Measurements from ENCODE around the gene PLAC9.
"Not testable (repeated sequence)": the region's sequence is repeated elsewhere in the genome, so short reads cannot be mapped to it uniquely, and the experiment has no call there.

Gene PLAC9

DNA sequence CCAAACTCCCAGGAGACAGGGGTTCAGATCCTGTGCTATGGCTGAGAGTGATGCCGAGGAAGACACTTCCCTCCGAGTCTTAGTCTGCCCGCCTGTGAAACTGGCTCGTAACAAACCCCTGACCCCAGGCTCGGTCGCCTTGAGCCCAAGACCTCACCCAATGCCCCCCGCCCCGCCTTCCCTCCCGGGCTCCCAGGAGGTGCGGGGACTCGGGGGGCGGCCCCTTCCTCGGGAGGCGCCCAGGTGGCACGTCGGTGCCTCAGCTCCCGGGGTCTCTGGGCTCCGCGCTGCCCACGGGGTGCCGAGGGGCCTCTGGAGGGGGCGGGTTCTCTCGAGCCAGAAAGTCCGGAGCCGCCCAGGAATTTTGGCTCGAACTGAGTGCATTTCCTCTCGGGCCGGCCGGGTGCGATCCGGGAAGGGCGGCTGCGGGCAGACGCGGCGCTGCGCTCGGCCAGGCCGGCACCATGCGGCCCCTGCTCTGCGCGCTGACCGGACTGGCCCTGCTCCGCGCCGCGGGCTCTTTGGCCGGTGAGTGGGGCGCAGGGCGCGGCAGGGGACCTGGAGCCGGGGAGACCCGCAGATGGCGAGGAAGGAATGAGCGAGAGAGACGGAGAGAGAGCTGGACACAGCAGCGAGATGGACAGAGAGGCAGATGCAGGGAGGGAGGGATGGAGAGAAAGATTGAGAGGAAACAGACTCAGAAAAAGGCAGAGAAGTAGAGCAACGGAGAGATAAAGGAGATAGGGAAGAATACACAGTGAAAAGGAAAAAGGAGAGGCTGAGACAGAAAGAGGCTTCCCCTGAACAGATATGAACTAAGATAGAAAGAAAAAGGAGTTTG lies at the start of gene PLAC9:
Gene PLAC9, plus strand, starts transcription at position 432 of the 841 bp plus-strand sequence. Its CDS starts 33 bp downstream, at position 465.
- peak; percentile 75 for DNase-seq

- DNase-seq: no peak
These were observed 42.4 kb upstream of the PLAC9 start for GRCh38 chr10:80090121-80090520.

DNA sequence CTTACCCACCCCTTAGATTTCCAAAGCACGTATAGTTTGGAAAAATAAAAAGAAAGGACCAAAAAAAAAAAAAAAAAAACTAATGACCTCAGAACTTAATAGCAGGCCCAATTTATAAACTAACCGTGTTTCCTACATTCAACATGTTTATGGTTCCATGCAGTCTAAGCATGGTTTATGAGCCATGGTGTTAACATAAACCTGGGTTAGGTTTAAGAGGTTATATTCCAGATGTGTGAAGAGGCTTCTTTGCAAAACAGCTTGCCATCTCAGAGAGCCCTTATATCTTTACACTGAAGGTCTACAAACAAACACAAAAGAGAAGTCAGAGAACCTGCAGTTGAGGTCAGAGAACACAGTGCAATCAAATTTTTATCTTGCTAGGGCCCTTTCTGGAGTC lies 38.3 kb upstream of the PLAC9 start:
- DNase-seq: no peak

GRCh38 chr10:80098272-80098671 lies 34.3 kb upstream of the PLAC9 start:
- not testable (repeated sequence) for DNase-seq

- not testable (repeated sequence) for DNase-seq
These were observed 33.2 kb upstream of the PLAC9 start for GRCh38 chr10:80099295-80099694.

GRCh38 chr10:80100116-80100515 lies 32.4 kb upstream of the PLAC9 start:
- peak; percentile 84 for DNase-seq

GRCh38 chr10:80100861-80101695 lies 31.5 kb upstream of the PLAC9 start:
- peak; percentile 95 for DNase-seq

GRCh38 chr10:80104066-80104926 lies 28.2 kb upstream of the PLAC9 start:
- no peak for DNase-seq

DNA sequence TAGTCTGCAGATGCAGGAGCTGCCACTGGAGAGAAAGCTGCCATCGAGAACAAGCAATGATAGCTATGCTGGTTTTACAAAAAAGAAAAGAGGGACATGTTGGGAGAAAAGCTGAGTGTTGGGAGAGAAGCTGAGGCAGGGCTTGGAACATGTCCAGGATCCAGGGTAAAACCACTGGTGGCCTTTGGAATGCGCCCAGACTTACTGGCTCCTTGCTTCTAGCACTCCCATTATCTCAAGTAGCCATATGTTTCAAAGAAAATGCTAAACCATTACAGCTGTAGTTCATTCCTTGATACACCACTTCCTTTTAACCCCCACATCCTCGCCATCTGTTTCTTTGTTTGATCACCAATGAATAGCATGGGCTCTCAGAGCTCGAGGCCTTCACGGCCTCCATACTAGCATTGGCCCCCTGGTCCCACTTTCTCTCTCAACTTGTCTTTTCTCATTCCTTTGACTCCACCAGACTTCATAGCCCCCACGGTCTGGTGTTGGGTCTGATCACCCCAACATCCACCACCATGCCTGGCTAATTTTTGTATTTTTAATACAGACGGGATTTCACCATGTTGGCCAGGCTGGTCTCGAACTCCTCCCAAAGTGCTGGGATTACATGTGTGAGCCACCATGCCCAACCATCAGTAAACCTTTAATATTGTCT lies 23.8 kb upstream of the PLAC9 start:
- no peak for DNase-seq

GRCh38 chr10:80110986-80111385 lies 21.5 kb upstream of the PLAC9 start:
- DNase-seq: no peak

GRCh38 chr10:80118669-80119068 lies 13.9 kb upstream of the PLAC9 start:
- no peak for DNase-seq

DNA sequence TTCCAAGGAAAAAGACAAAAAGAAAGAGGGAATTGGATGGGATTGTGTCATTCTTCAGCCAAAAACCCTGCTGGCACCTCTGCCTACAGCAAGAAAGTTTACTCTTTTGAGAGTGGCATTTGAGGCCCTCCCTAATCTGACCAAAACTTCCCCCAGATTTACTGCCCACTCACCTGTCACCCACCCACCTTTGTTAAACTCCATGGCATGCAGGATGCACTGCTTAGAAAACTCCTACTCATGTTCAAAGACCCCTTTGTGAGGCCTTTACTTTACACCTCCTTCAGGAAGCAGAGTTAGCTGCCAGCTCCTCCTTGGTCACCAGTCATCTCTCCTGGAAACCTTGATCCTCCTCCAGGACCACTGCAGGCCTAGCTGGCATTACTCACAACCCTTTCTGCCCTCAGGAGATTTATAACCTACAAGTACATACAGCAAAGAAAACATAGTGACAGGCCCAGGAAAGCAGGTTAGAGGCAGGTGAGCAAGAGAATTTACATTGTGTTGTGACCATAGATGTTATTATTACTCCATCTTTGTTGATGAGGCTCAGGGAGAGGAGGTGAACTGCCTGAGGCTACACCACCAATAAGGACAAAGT lies 10.3 kb upstream of the PLAC9 start:
- DNase-seq: no peak

GRCh38 chr10:80122746-80123145 lies 9.8 kb upstream of the PLAC9 start:
- DNase-seq: no peak

DNA sequence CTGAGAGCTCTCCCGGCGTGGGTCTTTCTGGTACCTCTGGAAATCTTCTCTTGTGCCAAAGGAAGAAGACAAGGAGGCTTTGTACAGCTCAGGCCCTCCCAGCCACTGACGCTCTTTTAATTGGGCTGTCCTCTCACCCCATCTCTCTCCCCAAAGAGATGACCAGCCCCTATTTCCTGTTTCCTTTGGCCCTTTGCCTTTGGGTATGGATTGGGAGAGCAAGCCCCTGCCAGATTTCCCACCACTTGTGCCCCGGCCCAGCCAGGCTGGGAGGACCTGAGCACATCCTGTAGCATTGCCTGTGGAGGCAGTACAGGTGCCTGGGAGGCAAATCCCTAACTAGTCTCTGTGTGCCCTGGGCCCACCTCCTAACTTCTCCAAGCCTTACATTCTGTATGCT lies 5.7 kb upstream of the PLAC9 start:
- DNase-seq: peak; percentile 58

GRCh38 chr10:80131499-80131901 lies 1.0 kb upstream of the PLAC9 start:
- DNase-seq: peak; percentile 83

DNA sequence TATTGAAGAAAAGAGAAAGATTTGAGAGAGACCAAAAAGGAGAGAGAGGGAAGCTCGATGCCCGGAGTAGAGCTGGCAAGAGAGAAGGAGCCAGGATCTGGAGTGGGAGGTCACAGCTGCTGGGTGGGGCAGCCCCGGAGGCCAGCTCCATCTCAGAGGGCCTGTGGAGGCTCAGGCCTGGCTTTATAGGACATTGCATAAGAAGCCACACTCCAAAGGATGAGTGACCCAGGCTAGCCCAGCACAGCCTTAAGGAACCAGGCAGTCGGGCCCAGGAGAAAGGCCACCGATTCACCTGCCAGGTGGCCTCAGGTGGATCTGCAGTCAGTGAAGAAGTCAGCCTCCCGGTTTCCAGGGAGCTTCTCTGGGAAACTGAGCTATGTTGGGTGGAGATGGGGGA lies 676 bp downstream of the PLAC9 start:
- no peak for DNase-seq

DNA sequence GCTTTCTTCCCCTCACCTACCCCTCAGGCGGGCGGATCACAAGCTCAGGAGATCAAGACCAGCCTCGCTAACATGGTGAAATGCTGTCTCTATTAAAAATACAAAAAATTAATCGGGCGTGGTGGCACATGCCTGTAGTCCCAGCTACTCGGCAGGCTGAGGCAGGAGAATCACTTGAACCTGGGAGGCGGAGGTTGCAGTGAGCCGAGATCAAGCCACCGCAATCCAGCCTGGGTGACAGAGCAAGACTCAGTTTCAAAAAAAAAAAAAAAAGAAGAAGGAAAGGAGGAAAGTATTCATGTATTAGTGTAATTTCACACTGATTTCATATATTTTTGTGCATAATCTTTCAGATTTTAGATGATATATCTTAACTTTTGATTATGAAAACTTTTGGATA lies 1.2 kb downstream of the PLAC9 start:
- not testable (repeated sequence) for DNase-seq

- no peak for DNase-seq
These were observed 3.6 kb downstream of the PLAC9 start for GRCh38 chr10:80136134-80136571.

GRCh38 chr10:80137031-80137862 lies 4.7 kb downstream of the PLAC9 start:
- DNase-seq: no peak

- DNase-seq: no peak
These were observed 5.4 kb downstream of the PLAC9 start for GRCh38 chr10:80137920-80138319.

GRCh38 chr10:80139265-80139664 lies 6.7 kb downstream of the PLAC9 start:
- DNase-seq: no peak

Measured in islet precursor cell (in vitro differentiated cells).